ENCODE results near the gene LENG8.
"Not testable (repeated sequence)": the region's sequence is repeated elsewhere in the genome, so short reads cannot be mapped to it uniquely, and the experiment has no call there.

The LENG8 gene

GRCh38 chr19:54492568-54492967 is 43.6 kb downstream of the LENG8 start:
- H3K9ac ChIP-seq (ENCODE audit: low read length), result no peak overlapping the region
- H3K9me3 ChIP-seq (ENCODE audit: insufficient read depth, low read length), result no peaks in the 10 kb centered on the region
- TF ChIP-seq CTCF (IDR thresholded peaks at IDR 0.05; ENCODE audit: insufficient read depth, low read length, poor library complexity, severe bottlenecking) (no peak), EZH2phosphoT487 (conservative IDR thresholded peaks at IDR 0.05; ENCODE audit: low read length) (no peak)
- H3K79me2 ChIP-seq (ENCODE audit: insufficient read depth, low read length), result no peaks in the 10 kb centered on the region
- no peak overlapping the region for H3K4me2 ChIP-seq (ENCODE audit: low read depth, low read length, poor library complexity, severe bottlenecking)
- no peak overlapping the region for H3K4me3 ChIP-seq (ENCODE audit: insufficient read depth, low read length, poor library complexity, severe bottlenecking)
- H3K36me3 ChIP-seq (ENCODE audit: low read length), result no peaks in the 10 kb centered on the region
- no peaks in the 10 kb centered on the region for H4K20me1 ChIP-seq (ENCODE audit: low read depth, low read length)
- no peaks in the 10 kb centered on the region for H3F3A ChIP-seq (ENCODE audit: insufficient read depth)
- H3K27me3 ChIP-seq (ENCODE audit: low read length), result no peaks in the 10 kb centered on the region
- H3K27ac ChIP-seq (ENCODE audit: low read depth, low read length), result no peak overlapping the region
- H3K9me2 ChIP-seq (replicated peaks; ENCODE audit: insufficient read depth, low read length), result no peaks in the 10 kb centered on the region
- no peak overlapping the region for H2AFZ ChIP-seq (ENCODE audit: low read depth, low read length, severe bottlenecking)

- H3K27me3 ChIP-seq (ENCODE audit: low read length); H4K20me1 ChIP-seq (ENCODE audit: low read depth, low read length); H3K9me3 ChIP-seq (ENCODE audit: insufficient read depth, low read length); H3K4me2 ChIP-seq (ENCODE audit: low read depth, low read length, poor library complexity, severe bottlenecking); H3K36me3 ChIP-seq (ENCODE audit: low read length); H3K4me3 ChIP-seq (ENCODE audit: insufficient read depth, low read length, poor library complexity, severe bottlenecking); H3K79me2 ChIP-seq (ENCODE audit: insufficient read depth, low read length); H3K9ac ChIP-seq (ENCODE audit: low read length); H3K9me2 ChIP-seq (replicated peaks; ENCODE audit: insufficient read depth, low read length); H3K27ac ChIP-seq (ENCODE audit: low read depth, low read length); H3F3A ChIP-seq (ENCODE audit: insufficient read depth); H2AFZ ChIP-seq (ENCODE audit: low read depth, low read length, severe bottlenecking): not testable (repeated sequence)
Observed at GRCh38 chr19:54493056-54493455, 44.1 kb downstream of the LENG8 start.

GRCh38 chr19:54493967-54494585 is 45.1 kb downstream of the LENG8 start:
- no peak overlapping the region for H3K4me2 ChIP-seq (ENCODE audit: low read depth, low read length, poor library complexity, severe bottlenecking)
- no peak overlapping the region for H2AFZ ChIP-seq (ENCODE audit: low read depth, low read length, severe bottlenecking)
- H4K20me1 ChIP-seq (ENCODE audit: low read depth, low read length), result no peaks in the 10 kb centered on the region
- no peaks in the 10 kb centered on the region for H3K79me2 ChIP-seq (ENCODE audit: insufficient read depth, low read length)
- no peaks in the 10 kb centered on the region for H3K9me2 ChIP-seq (replicated peaks; ENCODE audit: insufficient read depth, low read length)
- no peak for TF ChIP-seq CTCF (IDR thresholded peaks at IDR 0.05; ENCODE audit: insufficient read depth, low read length, poor library complexity, severe bottlenecking)
- no peak for TF ChIP-seq EZH2phosphoT487 (conservative IDR thresholded peaks at IDR 0.05; ENCODE audit: low read length)
- no peaks in the 10 kb centered on the region for H3F3A ChIP-seq (ENCODE audit: insufficient read depth)
- no peak overlapping the region for H3K4me3 ChIP-seq (ENCODE audit: insufficient read depth, low read length, poor library complexity, severe bottlenecking)
- H3K27ac ChIP-seq (ENCODE audit: low read depth, low read length), result no peak overlapping the region
- no peaks in the 10 kb centered on the region for H3K36me3 ChIP-seq (ENCODE audit: low read length)
- H3K27me3 ChIP-seq (ENCODE audit: low read length), result no peaks in the 10 kb centered on the region
- no peaks in the 10 kb centered on the region for H3K9me3 ChIP-seq (ENCODE audit: insufficient read depth, low read length)
- no peak overlapping the region for H3K9ac ChIP-seq (ENCODE audit: low read length)

GRCh38 chr19:54495284-54495683 is 46.3 kb downstream of the LENG8 start:
- H2AFZ ChIP-seq (ENCODE audit: low read depth, low read length, severe bottlenecking); H4K20me1 ChIP-seq (ENCODE audit: low read depth, low read length); H3K79me2 ChIP-seq (ENCODE audit: insufficient read depth, low read length); H3K4me3 ChIP-seq (ENCODE audit: insufficient read depth, low read length, poor library complexity, severe bottlenecking); H3K27ac ChIP-seq (ENCODE audit: low read depth, low read length); H3K9me3 ChIP-seq (ENCODE audit: insufficient read depth, low read length); H3K9ac ChIP-seq (ENCODE audit: low read length); H3K36me3 ChIP-seq (ENCODE audit: low read length); H3K4me2 ChIP-seq (ENCODE audit: low read depth, low read length, poor library complexity, severe bottlenecking); H3F3A ChIP-seq (ENCODE audit: insufficient read depth); H3K9me2 ChIP-seq (replicated peaks; ENCODE audit: insufficient read depth, low read length); H3K27me3 ChIP-seq (ENCODE audit: low read length): not testable (repeated sequence)

GRCh38 chr19:54497747-54498450 is 48.9 kb downstream of the LENG8 start:
- not testable (repeated sequence) for H3K36me3 ChIP-seq (ENCODE audit: low read length); H3F3A ChIP-seq (ENCODE audit: insufficient read depth); H3K27ac ChIP-seq (ENCODE audit: low read depth, low read length); H3K9me2 ChIP-seq (replicated peaks; ENCODE audit: insufficient read depth, low read length); H3K4me3 ChIP-seq (ENCODE audit: insufficient read depth, low read length, poor library complexity, severe bottlenecking); H4K20me1 ChIP-seq (ENCODE audit: low read depth, low read length); H2AFZ ChIP-seq (ENCODE audit: low read depth, low read length, severe bottlenecking); H3K4me2 ChIP-seq (ENCODE audit: low read depth, low read length, poor library complexity, severe bottlenecking); H3K9ac ChIP-seq (ENCODE audit: low read length); H3K27me3 ChIP-seq (ENCODE audit: low read length); H3K79me2 ChIP-seq (ENCODE audit: insufficient read depth, low read length); H3K9me3 ChIP-seq (ENCODE audit: insufficient read depth, low read length)

GRCh38 chr19:54498451-54498772 is 49.4 kb downstream of the LENG8 start:
- not testable (repeated sequence) for H3K27me3 ChIP-seq (ENCODE audit: low read length); H3K4me3 ChIP-seq (ENCODE audit: insufficient read depth, low read length, poor library complexity, severe bottlenecking); H4K20me1 ChIP-seq (ENCODE audit: low read depth, low read length); H3K27ac ChIP-seq (ENCODE audit: low read depth, low read length); H3K36me3 ChIP-seq (ENCODE audit: low read length); H3K9ac ChIP-seq (ENCODE audit: low read length); H3K9me2 ChIP-seq (replicated peaks; ENCODE audit: insufficient read depth, low read length); H3K4me2 ChIP-seq (ENCODE audit: low read depth, low read length, poor library complexity, severe bottlenecking); H3F3A ChIP-seq (ENCODE audit: insufficient read depth); H2AFZ ChIP-seq (ENCODE audit: low read depth, low read length, severe bottlenecking); H3K9me3 ChIP-seq (ENCODE audit: insufficient read depth, low read length); H3K79me2 ChIP-seq (ENCODE audit: insufficient read depth, low read length)

Measured in SU-DHL-6 (cell line).